GM19193 (cell line): ENCODE data around the gene NELL2.

ENCODE experiments used
- POLR2A ChIP-seq: IDR thresholded peaks from 4 replicates; pipeline ENCODE4 v1.6.1; 2011; ENCODE audit not compliant: insufficient read depth, insufficient read length; ENCODE audit errors: extremely low read depth

Gene NELL2

DNA sequence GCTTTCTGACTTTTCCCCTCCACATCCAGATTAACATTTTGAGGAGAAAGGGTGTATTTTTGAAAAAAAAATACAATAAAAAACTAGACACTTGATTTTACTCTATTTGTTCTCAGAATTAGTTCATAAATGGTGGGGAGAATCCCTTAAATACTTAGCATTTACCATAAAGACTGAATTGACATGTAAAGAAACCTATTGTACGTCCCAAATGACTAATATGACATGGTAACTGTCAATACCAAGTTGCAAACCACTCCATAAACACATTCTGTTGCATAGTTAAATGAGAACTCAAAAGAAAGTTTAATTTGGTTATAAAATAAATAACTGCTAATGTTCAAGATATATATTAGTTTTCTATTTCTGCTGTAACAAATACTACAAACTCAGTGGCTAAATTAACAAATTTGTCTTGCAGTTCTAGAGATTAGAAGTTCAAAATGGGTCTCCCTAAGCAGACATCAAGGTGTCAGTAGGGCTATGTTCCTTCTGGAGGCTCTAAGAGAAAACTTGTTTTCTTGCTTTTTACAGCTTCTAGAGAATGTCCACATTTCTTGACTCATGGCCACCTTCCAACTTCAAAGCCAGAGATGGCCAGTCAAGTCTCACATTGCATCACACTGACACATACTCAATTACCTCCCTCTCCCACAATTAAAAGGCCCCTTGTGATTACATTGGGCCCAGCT, 16.0 kb downstream of the NELL2 start:
- no peak for TF ChIP-seq POLR2A

DNA sequence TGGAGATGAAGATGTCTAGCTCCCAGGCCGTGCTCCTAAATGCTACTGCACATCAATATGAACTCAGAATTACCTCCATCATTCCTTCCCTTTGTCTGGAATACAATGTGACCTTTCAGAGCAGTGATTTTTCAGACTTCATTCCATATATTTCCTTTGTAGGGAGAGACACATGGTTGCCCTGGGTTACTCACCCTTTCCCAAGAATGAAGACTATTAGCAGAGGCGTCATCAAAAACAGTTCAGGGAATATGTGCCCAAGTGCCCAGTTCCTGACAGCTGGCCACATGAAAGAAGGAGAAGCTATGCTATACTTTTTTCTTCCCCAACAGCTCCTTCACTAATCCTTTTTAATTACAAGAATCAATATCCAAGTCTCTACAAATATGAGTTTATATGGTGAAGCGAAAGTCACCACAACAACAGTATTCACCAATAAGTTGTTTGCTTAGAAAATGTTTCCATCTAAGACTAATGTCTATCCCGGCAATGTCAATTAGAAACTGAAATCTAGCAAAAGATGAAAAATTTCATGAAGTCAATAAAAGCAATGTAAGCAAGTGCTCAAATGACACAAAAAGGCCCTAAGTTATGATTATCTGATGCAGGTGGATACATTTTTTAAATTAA, 17.8 kb downstream of the NELL2 start:
- no peak for TF ChIP-seq POLR2A

GRCh38 chr12:44852483-44852882, 23.6 kb downstream of the NELL2 start:
- no peak for TF ChIP-seq POLR2A

DNA sequence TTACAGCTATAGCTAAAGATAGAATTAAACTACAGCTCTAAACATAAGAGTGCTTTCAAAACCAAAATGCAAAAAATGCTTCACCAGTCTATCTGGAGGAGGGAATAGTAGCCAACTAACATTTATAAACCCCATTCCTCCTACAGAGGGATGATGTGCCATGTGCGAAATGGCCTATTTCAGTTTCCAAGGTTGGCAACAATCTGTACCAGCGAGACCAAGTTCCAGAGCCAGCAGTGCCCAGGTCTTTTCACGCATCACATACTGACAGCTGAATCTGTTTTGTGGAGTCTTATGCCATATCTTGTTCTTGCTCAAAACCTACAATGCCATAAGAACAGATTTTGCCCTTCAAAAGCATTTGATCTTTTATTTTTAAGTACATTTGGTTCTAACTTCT, 24.5 kb downstream of the NELL2 start:
- no peak for TF ChIP-seq POLR2A

GRCh38 chr12:44848703-44849085, 27.4 kb downstream of the NELL2 start:
- TF ChIP-seq POLR2A, result no peak

DNA sequence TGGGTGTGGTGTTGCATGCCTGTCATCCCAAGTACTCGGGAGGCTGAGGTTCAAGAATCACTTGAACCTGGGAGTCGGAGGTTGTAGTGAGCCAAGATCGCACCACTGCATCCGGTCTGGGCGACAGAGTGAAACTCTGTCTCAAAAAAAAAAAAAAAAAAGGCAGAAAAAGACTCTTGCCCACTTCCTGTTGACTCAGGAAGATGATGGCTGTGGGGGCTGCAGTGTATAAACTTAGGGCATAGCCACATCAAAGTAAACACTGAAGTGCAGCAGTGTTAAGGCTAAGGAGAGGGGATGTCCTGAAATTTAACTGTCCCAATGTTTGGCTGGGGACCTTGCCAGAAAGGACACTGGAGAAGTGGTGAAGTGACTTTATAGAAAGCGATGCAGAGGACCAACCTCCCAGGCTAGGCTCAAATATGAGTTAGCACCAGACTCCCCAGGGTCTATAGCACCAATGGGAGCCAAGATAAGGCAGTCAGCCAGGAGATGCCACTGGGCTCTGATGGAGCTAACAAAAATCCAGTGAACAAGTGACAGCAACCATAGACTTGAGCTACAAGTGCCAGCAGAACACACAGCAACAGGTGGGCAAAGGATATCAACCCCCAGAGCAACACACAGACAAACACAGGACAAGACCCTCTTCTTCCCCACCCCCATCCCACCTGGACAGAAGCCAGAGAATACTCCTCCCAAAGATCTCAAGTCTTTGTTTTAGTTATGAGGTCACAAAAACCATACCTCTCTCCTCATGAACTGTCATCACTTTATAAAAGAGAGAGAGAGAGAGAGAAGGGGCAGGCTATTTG, 28.0 kb downstream of the NELL2 start:
- no peak for TF ChIP-seq POLR2A

GRCh38 chr12:44847403-44847802, 28.7 kb downstream of the NELL2 start:
- no peak for TF ChIP-seq POLR2A

GRCh38 chr12:44846826-44847225, 29.3 kb downstream of the NELL2 start:
- TF ChIP-seq POLR2A, result no peak

DNA sequence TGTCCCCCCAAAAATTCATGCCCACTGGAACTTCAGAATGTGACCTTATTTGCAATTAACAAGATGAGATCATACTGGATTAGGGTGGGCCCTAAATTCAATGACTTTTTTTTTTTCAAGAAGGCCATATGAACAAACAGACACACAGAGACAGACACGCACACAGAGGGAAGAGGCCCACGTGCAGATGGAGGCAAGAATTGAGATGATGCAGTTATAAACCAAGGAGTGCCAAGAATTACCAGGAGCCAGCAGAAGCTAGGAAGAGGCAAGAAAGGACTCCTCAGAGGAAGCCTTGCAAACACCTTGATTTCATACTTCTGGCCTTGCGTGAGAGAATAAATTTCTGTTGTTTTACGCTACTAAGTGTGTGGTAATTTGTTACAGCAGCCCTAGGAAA, 33.4 kb downstream of the NELL2 start:
- TF ChIP-seq POLR2A, result no peak

DNA sequence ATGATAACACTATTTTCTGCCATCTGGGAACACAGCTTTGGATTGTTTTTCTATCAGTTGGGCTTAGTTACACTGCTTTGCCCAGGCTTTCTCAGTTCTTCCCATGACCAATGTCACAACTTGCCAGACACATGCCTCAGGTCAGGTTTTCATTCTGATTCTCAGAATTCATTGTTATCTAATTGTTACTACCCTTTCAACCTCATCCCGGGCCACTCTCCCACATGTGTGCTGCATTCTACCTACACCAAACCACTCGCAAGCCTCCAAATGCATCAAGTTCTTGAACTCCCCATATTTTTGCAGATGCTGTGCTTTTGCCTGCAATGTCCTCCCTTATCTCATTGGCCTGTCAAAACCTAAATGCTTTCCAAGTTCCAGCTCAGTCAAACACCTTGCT, 36.3 kb downstream of the NELL2 start:
- no peak for TF ChIP-seq POLR2A

- TF ChIP-seq POLR2A, result no peak
Observed at GRCh38 chr12:44837114-44837755, 38.9 kb downstream of the NELL2 start.

DNA sequence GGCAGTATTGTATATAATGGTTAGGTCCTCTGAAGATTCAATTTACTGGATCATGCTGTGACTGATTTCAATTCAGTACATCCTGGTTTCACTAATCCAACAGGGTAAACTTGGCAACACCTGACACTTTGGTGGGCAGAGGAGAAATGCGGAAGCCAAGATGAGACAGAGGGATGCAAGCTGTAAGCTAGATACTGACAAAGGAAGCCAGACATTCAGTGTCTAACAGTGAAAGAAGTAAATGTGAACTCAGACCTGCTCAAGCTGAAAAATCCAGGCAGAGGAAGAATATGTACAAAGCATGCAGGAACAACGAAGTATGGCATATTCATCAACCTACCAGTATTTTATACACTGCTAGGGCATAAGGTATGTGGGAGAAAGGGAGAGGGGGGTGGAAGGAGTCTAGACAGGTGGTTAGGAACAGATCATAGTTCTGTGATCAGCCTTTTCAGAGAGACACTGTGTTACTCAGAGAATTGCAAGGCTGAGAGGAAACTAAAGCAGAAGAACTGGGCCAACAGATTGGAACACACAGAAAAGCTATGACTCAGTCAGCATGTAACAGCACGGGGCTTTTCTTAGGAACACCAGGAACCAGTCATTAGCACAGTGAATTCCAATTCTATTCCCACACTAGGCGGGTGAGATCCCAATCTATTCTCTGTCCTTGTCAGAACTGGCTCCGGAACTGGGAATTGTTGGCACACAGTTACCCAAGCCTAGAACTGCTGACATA, 40.3 kb downstream of the NELL2 start:
- no peak for TF ChIP-seq POLR2A

DNA sequence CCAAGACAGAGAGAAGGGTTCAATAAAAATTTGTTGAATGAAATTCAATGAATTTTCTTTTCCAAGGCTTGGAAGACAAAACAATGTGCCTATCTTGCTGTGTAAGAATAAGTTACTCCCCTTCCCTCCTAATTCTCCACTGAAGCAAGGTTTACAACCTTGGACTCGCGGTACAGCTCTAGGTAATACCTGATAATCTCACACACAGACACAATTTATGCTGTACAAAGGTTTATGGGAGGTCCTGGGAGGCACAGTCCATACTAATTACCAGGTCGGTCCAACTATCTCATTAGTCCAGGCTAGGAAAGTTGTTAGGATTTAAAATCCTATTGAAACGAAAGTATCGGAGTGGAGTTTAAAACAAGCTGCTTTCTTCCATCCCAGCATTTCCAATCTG, 42.6 kb downstream of the NELL2 start:
- TF ChIP-seq POLR2A, result no peak

GRCh38 chr12:44830566-44831055, 45.5 kb downstream of the NELL2 start:
- TF ChIP-seq POLR2A, result no peak
